Transverse colon (tissue), 4 donors: ENCODE data around the gene C21orf91. TPM values are rescaled to one million over a fixed set of nuclear protein-coding genes. Genes with fewer than 3 reads are reported as not detected.

Source experiments
- DNase-seq: peaks from one replicate; pipeline ENCODE4 v3.0.0-alpha.2; 2019
- H3K27ac ChIP-seq, 4 donors: fragments of 200-600 bp; sonication (generic); 2 replicates each; pipeline ENCODE4 v1.5.1; 2016 to 2018; ENCODE audit warnings: inconsistent platforms in 4 of 4
- H3K27me3 ChIP-seq: fragments of 200-600 bp; sonication (generic); 2 replicates; pipeline ENCODE4 v1.5.1; 2017; ENCODE audit warnings: inconsistent platforms
- H3K36me3 ChIP-seq, 4 donors: fragments of 200-600 bp; sonication (generic); 2 replicates each; pipeline ENCODE4 v1.5.1; 2017 to 2019; ENCODE audit warnings: inconsistent platforms in 4 of 4
- H3K4me1 ChIP-seq, 4 donors: fragments of 200-600 bp; sonication (generic); 2 replicates each; pipeline ENCODE4 v1.5.1; 2017 to 2020; ENCODE audit warnings: inconsistent platforms in 4 of 4
- H3K4me3 ChIP-seq, 4 donors: fragments of 200-600 bp; sonication (generic); 1 replicate in 1 of 4; 2 replicates in 3 of 4; pipeline versions ENCODE4 v1.5.1 to v1.6.1; 2017 to 2019; ENCODE audit warnings: inconsistent platforms in 4 of 4
- H3K9me3 ChIP-seq, 2 donors: fragments of 200-600 bp; sonication (generic); 2 replicates each; pipeline ENCODE4 v1.5.1; 2017 to 2019; ENCODE audit warnings: inconsistent platforms in 2 of 2
- CTCF ChIP-seq, 5 experiments: fragments of 200-600 bp in 3 of 5; fragments of 450-650 bp in 2 of 5; sonication (generic) in 3 of 5; IDR thresholded peaks; 1 replicate in 2 of 5; 2 replicates in 3 of 5; pipeline ENCODE4 v1.5.1; 2016 to 2017; ENCODE audit warnings: antibody characterized with exemption in 5 of 5, inconsistent platforms in 3 of 5, mild to moderate bottlenecking in 2 of 5, moderate library complexity in 1 of 5
- EP300 ChIP-seq: sonication (generic); formaldehyde crosslinking; IDR thresholded peaks from one replicate; pipeline ENCODE4 v1.6.1; 2017; ENCODE audit warnings: antibody characterized with exemption, low read depth
- POLR2A ChIP-seq: fragments of 450-650 bp; IDR thresholded peaks from one replicate; pipeline ENCODE4 v1.6.1; 2016; ENCODE audit warnings: antibody characterized with exemption, mild to moderate bottlenecking, moderate library complexity
- POLR2AphosphoS5 ChIP-seq, 3 donors: sonication (generic); formaldehyde crosslinking; IDR thresholded peaks; one replicate each; pipeline ENCODE4 v1.6.1; 2016; ENCODE audit warnings: antibody characterized with exemption in 3 of 3
- WGBS, 2 donors: methylation state at CpG; one replicate each; pipeline ENCODE4 v1.1.5; 2018; ENCODE audit warnings: low coverage in 1 of 2; 5-methylcytosine and 5-hydroxymethylcytosine counted together
- in situ Hi-C, 4 donors: fragments of 200-750 bp; cut with MboI; loops; one replicate each; pipeline versions ENCODE4 v1.15.0 to v1.15.1; 2017; ENCODE audit warnings: low sequenced_read_pairs in 3 of 4, low pct_ligation_motif_present in 1 of 4, low pct_unique_long_range_greater_than_20kb in 1 of 4
- intact Hi-C: fragments of 100-400 bp; cut with DNase I; formaldehyde crosslinking; loops from one replicate; pipeline ENCODE4 v1.15.1; 2023; ENCODE audit warnings: low total_unique reads
- total RNA-seq, 4 donors: library from RNA; depleted of rRNA; stranded (reverse); fragments of >200 nt; gene quantifications; one replicate each; pipeline ENCODE4 v1.1.0, GENCODE V29; 2016

The C21orf91 gene
- 10 to 100 TPM in 1 of 4 donors, 1 to 10 TPM in 3; 3.2 to 10.8 (median 5.6) TPM for total RNA-seq

GRCh38 chr21:17819114-17819876 is at the start of gene C21orf91:
C21orf91 (minus strand) TSS chr21:17819356; CDS start chr21:17818318, 1,038 bp downstream.
- H3K27me3 ChIP-seq: no peaks in the 10 kb centered on the region
- in situ Hi-C loops: no loop called here
- peak within 1 kb of the TSS; percentile 93 to 100 (median 96) for H3K4me3 ChIP-seq
- intact Hi-C loops: no loop called here
- H3K36me3 ChIP-seq: peaks cover 0 to 6% (median 3%) of the 10 kb centered on the region in 4 donors
- no peaks in the 10 kb centered on the region for H3K9me3 ChIP-seq
- H3K27ac ChIP-seq: peak within 1 kb of the TSS; percentile 93 to 96 (median 94)
- DNase-seq: peak; percentile 91
- H3K4me1 ChIP-seq: peaks cover 0 to 24% (median 13%) of the 10 kb centered on the region in 4 donors
- TF ChIP-seq POLR2AphosphoS5 (IDR thresholded peaks at IDR 0.05) (peak; percentile 85 to 87 (median 86)), POLR2A (peak; percentile 87), CTCF (IDR thresholded peaks at IDR 0.05) (no peak)
- 0% methylated on average over 12 to 70 of the region's 78 CpGs for WGBS, 2 donors

- Histone ChIP-seq H3K4me1 (no peaks in the 10 kb centered on the region), H3K9me3 (no peaks in the 10 kb centered on the region), H3K4me3 (no peak overlapping the region), H3K27ac (no peak overlapping the region), H3K36me3 (no peaks in the 10 kb centered on the region), H3K27me3 (no peaks in the 10 kb centered on the region)
- TF ChIP-seq POLR2AphosphoS5 (IDR thresholded peaks at IDR 0.05) (no peak), POLR2A (no peak), EP300 (no peak), CTCF (IDR thresholded peaks at IDR 0.05) (no peak)
- in situ Hi-C loops: no loop called here
- intact Hi-C loops: no loop called here
- no peak for DNase-seq
- WGBS, 2 donors: 92 to 100% methylated on average over 2 of the region's 2 CpGs
Observed at GRCh38 chr21:17866590-17866989, 47.4 kb upstream of the C21orf91 start.

GRCh38 chr21:17859661-17860060 is 40.5 kb upstream of the C21orf91 start:
- H3K36me3 ChIP-seq: no peaks in the 10 kb centered on the region
- WGBS, 2 donors: 57 to 66% methylated on average over 1 of the region's 1 CpG
- TF ChIP-seq POLR2AphosphoS5 (IDR thresholded peaks at IDR 0.05): no peak
- TF ChIP-seq EP300: no peak
- no peak for TF ChIP-seq CTCF (IDR thresholded peaks at IDR 0.05)
- no peak for TF ChIP-seq POLR2A
- no peaks in the 10 kb centered on the region for H3K27me3 ChIP-seq
- in situ Hi-C loops: no loop called here
- H3K9me3 ChIP-seq: no peaks in the 10 kb centered on the region
- intact Hi-C loops: no loop called here
- no peak overlapping the region for H3K4me3 ChIP-seq
- no peak overlapping the region for H3K27ac ChIP-seq
- DNase-seq: no peak
- no peaks in the 10 kb centered on the region for H3K4me1 ChIP-seq

- WGBS, 2 donors: 55 to 82% methylated on average over 2 of the region's 2 CpGs
- DNase-seq: no peak
- intact Hi-C loops: no loop called here
Observed at GRCh38 chr21:17858747-17859146, 39.6 kb upstream of the C21orf91 start.

More at GRCh38 chr21:17858747-17859146, 39.6 kb upstream of the C21orf91 start:
- TF ChIP-seq EP300 (no peak), POLR2AphosphoS5 (IDR thresholded peaks at IDR 0.05) (no peak), POLR2A (no peak), CTCF (IDR thresholded peaks at IDR 0.05) (no peak)
- H3K27me3 ChIP-seq: no peaks in the 10 kb centered on the region
- in situ Hi-C loops: no loop called here
- no peaks in the 10 kb centered on the region for H3K36me3 ChIP-seq
- H3K4me3 ChIP-seq: no peak overlapping the region
- no peaks in the 10 kb centered on the region for H3K9me3 ChIP-seq
- H3K4me1 ChIP-seq: no peaks in the 10 kb centered on the region
- H3K27ac ChIP-seq: no peak overlapping the region
